ENCODE data around the gene XG.

DNA sequence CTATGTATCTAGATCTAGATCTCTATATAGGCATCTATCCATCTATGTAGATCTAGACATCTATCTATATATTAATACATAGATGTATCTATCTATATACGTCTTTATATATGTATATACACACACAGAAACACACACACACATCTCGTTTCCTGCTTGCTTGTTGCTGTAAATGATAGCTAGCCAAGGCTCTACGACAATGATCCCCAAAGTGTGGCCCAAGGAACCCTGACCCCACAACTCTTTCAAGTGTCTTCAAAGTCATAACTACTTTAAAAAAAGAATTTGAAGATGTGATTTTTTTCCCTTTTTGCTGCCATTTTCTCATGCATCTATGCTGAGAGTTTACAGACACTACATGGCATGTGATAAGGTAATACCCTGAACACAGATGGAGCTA, 105.7 kb downstream of the XG start:
- TF ChIP-seq, protein P1, sequence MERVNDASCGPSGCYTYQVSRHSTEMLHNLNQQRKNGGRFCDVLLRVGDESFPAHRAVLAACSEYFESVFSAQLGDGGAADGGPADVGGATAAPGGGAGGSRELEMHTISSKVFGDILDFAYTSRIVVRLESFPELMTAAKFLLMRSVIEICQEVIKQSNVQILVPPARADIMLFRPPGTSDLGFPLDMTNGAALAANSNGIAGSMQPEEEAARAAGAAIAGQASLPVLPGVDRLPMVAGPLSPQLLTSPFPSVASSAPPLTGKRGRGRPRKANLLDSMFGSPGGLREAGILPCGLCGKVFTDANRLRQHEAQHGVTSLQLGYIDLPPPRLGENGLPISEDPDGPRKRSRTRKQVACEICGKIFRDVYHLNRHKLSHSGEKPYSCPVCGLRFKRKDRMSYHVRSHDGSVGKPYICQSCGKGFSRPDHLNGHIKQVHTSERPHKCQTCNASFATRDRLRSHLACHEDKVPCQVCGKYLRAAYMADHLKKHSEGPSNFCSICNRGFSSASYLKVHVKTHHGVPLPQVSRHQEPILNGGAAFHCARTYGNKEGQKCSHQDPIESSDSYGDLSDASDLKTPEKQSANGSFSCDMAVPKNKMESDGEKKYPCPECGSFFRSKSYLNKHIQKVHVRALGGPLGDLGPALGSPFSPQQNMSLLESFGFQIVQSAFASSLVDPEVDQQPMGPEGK (CRISPR knock-in tag; IDR thresholded peaks at IDR 0.05; ENCODE audit: borderline replicate concordance): no peak
- TF ChIP-seq ESRRG (CRISPR knock-in tag; IDR thresholded peaks at IDR 0.05) (no peak), ARNTL (CRISPR knock-in tag; IDR thresholded peaks at IDR 0.05; ENCODE audit: borderline replicate concordance, low read depth) (no peak), RARB (CRISPR knock-in tag; IDR thresholded peaks at IDR 0.05) (no peak), PPARA (CRISPR knock-in tag; IDR thresholded peaks at IDR 0.05; ENCODE audit: borderline replicate concordance) (no peak), ZFP3 (CRISPR knock-in tag; IDR thresholded peaks at IDR 0.05) (no peak), CSDC2 (CRISPR knock-in tag; IDR thresholded peaks at IDR 0.05) (no peak), ZNF70 (CRISPR knock-in tag; IDR thresholded peaks at IDR 0.05) (no peak), BACH2 (CRISPR knock-in tag; IDR thresholded peaks at IDR 0.05; ENCODE audit: borderline replicate concordance) (no peak), ZNF8 (CRISPR knock-in tag; IDR thresholded peaks at IDR 0.05) (no peak)
- TF ChIP-seq, protein P2, sequence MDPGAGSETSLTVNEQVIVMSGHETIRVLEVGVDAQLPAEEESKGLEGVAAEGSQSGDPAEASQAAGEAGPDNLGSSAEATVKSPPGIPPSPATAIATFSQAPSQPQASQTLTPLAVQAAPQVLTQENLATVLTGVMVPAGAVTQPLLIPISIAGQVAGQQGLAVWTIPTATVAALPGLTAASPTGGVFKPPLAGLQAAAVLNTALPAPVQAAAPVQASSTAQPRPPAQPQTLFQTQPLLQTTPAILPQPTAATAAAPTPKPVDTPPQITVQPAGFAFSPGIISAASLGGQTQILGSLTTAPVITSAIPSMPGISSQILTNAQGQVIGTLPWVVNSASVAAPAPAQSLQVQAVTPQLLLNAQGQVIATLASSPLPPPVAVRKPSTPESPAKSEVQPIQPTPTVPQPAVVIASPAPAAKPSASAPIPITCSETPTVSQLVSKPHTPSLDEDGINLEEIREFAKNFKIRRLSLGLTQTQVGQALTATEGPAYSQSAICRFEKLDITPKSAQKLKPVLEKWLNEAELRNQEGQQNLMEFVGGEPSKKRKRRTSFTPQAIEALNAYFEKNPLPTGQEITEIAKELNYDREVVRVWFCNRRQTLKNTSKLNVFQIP (CRISPR knock-in tag; IDR thresholded peaks at IDR 0.05; ENCODE audit: borderline replicate concordance, low read depth): no peak
- TF ChIP-seq, protein P3, sequence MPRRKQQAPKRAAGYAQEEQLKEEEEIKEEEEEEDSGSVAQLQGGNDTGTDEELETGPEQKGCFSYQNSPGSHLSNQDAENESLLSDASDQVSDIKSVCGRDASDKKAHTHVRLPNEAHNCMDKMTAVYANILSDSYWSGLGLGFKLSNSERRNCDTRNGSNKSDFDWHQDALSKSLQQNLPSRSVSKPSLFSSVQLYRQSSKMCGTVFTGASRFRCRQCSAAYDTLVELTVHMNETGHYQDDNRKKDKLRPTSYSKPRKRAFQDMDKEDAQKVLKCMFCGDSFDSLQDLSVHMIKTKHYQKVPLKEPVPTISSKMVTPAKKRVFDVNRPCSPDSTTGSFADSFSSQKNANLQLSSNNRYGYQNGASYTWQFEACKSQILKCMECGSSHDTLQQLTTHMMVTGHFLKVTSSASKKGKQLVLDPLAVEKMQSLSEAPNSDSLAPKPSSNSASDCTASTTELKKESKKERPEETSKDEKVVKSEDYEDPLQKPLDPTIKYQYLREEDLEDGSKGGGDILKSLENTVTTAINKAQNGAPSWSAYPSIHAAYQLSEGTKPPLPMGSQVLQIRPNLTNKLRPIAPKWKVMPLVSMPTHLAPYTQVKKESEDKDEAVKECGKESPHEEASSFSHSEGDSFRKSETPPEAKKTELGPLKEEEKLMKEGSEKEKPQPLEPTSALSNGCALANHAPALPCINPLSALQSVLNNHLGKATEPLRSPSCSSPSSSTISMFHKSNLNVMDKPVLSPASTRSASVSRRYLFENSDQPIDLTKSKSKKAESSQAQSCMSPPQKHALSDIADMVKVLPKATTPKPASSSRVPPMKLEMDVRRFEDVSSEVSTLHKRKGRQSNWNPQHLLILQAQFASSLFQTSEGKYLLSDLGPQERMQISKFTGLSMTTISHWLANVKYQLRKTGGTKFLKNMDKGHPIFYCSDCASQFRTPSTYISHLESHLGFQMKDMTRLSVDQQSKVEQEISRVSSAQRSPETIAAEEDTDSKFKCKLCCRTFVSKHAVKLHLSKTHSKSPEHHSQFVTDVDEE (CRISPR knock-in tag; IDR thresholded peaks at IDR 0.05): no peak

Data from SK-N-SH treated with all-trans-retinoic acid at 6 μM for 48 hours (cell line).